Breast epithelium (tissue), 4 donors: ENCODE measurements around the gene CNST. TPM values are rescaled to one million over a fixed set of nuclear protein-coding genes. Genes with fewer than 3 reads are reported as not detected.

Experiments used
- DNase-seq, 2 donors: peaks; one replicate each; pipeline ENCODE4 v3.0.0-alpha.2; 2019; ENCODE audit warnings: low spot score in 2 of 2
- H3K27ac ChIP-seq, 2 donors: fragments of 200-600 bp; sonication (generic) in 1 of 2; one replicate each; pipeline ENCODE4 v1.5.1; 2016 to 2019; ENCODE audit warnings: mild to moderate bottlenecking in 1 of 2
- H3K27me3 ChIP-seq, 2 donors: fragments of 200-600 bp; sonication (generic) in 1 of 2; one replicate each; pipeline versions ENCODE4 v1.5.1 to v1.6.0; 2017 to 2019; ENCODE audit warnings: control low read depth in 1 of 2, mild to moderate bottlenecking in 1 of 2
- H3K36me3 ChIP-seq: fragments of 200-600 bp; one replicate; pipeline ENCODE4 v1.5.1; 2019
- H3K4me1 ChIP-seq, 2 donors: fragments of 200-600 bp; sonication (generic); one replicate each; pipeline ENCODE4 v1.5.1; 2016 to 2019; ENCODE audit warnings: control low read depth in 1 of 2
- H3K4me3 ChIP-seq, 3 donors: fragments of 200-600 bp; sonication (generic); 1 replicate in 2 of 3; 2 replicates in 1 of 3; pipeline ENCODE4 v1.5.1; 2016 to 2019; ENCODE audit warnings: mild to moderate bottlenecking in 3 of 3, moderate library complexity in 2 of 3
- H3K9me3 ChIP-seq, 2 donors: fragments of 200-600 bp; sonication (generic) in 1 of 2; one replicate each; pipeline ENCODE4 v1.5.1; 2016 to 2019; ENCODE audit warnings: control low read depth in 1 of 2
- CTCF ChIP-seq, 3 donors: fragments of 450-650 bp; IDR thresholded peaks; one replicate each; pipeline ENCODE4 v1.5.1; 2016 to 2017; ENCODE audit warnings: antibody characterized with exemption in 3 of 3, mild to moderate bottlenecking in 3 of 3, moderate library complexity in 3 of 3
- POLR2A ChIP-seq: fragments of 450-650 bp; IDR thresholded peaks from one replicate; pipeline ENCODE4 v1.6.1; 2016; ENCODE audit warnings: antibody characterized with exemption, mild to moderate bottlenecking, moderate library complexity
- POLR2AphosphoS5 ChIP-seq, 3 donors: sonication (generic); formaldehyde crosslinking; IDR thresholded peaks; one replicate each; pipeline ENCODE4 v1.6.1; 2017; ENCODE audit warnings: antibody characterized with exemption in 3 of 3
- intact Hi-C: fragments of 100-400 bp; cut with DNase I; formaldehyde crosslinking; loops from one replicate; pipeline ENCODE4 v1.15.1; 2023; ENCODE audit warnings: low total_unique reads
- total RNA-seq, 3 donors: library from RNA; depleted of rRNA; stranded (reverse); fragments of >200 nt; gene quantifications; one replicate each; pipeline ENCODE4 v1.1.0, GENCODE V29; 2016

Gene CNST
- total RNA-seq, 3 donors from 2014 or later, result 25.9 to 30.9 (median 26.4) TPM

DNA sequence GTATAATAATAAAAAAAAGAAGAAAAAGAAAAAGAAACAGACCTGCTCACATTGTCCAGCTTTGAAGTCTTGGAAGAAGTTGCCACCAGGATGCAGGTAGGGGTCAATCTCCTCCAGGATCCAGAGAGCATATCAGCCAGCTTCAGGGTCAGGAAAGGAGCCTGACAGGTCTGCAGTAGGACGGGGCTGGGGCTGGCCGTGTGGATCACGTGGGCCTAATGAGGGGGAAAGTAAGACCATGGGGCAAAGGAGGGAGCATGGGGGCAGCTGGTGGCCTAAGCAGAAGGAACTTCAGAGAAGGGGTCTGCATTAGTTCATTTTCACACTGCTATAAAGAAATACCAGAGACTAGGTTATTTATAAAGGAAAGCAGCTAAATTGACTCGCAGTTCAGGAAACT, 39.9 kb upstream of the CNST start:
- Histone ChIP-seq H3K27ac (no peak overlapping the region), H3K36me3 (no peaks in the 10 kb centered on the region), H3K4me1 (no peaks in the 10 kb centered on the region), H3K9me3 (peaks cover 9 to 10% of the 10 kb centered on the region in 2 donors), H3K27me3 (no peaks in the 10 kb centered on the region), H3K4me3 (no peak overlapping the region)
- no peak for TF ChIP-seq CTCF (IDR thresholded peaks at IDR 0.05)
- TF ChIP-seq POLR2AphosphoS5 (IDR thresholded peaks at IDR 0.05), result no peak
- no peak for TF ChIP-seq POLR2A
- intact Hi-C loops, result no loop called here
- DNase-seq, result no peak

DNA sequence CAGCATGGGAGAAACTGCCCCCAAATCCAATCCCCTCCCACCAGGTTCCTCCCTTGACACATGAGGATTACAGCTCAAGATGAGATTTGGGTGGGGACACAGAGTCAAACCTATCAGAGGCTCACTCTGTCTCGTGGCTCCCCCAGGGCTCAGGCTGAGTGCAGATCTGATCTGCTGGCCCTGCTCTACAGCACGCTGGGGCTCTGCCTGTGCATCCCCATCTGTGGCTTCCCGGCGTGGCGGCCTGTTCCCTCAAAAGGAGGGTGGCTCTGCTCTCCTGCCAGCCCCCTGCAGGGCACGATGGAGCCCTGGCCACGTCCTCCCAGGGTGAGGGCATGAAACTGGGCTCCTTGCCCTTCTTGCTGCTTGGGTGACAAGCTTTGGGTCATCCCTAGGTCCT, 39.3 kb upstream of the CNST start:
- Histone ChIP-seq H3K36me3 (no peaks in the 10 kb centered on the region), H3K4me3 (no peak overlapping the region), H3K4me1 (no peaks in the 10 kb centered on the region), H3K27me3 (no peaks in the 10 kb centered on the region), H3K9me3 (peaks cover 9 to 10% of the 10 kb centered on the region in 2 donors), H3K27ac (no peak overlapping the region)
- intact Hi-C loops, result no loop called here
- TF ChIP-seq CTCF (IDR thresholded peaks at IDR 0.05) (no peak), POLR2AphosphoS5 (IDR thresholded peaks at IDR 0.05) (no peak), POLR2A (no peak)
- no peak for DNase-seq

DNA sequence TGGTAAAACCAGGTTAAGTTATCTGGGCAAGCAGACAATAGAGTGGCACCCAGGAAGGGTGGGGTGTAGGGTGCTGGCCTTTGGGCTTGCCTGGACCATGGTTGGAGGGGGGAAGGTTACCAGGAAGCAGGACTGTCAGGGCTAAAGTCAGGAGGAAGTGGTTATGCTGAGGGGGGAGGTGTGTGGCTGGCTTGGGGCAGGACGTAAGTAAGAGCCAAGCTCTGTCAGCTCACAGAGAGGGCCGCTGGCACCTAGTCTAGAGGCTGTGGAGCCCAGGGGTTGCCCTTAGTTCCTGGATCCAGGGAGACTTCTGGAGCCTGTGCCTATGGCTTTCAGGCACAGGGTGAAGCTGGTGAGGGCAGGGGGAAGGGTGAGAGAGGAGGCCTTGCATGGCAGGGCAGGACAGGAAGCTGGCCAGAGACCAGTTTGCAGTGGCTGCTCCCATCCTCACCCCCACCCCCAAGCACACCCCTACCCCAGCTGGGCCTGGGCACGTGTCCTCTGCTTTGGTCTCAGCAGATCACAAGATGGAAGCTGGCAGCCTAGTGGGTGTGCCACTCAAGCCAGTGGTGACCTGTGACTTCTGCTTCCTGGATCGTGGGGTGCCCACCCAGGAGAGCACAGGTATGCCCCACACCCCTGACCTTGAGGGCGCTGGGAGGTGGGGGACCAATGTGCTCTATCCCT, 38.7 kb upstream of the CNST start:
- no peak for DNase-seq
- Histone ChIP-seq H3K4me3 (no peak overlapping the region), H3K36me3 (no peaks in the 10 kb centered on the region), H3K27me3 (no peaks in the 10 kb centered on the region), H3K4me1 (no peaks in the 10 kb centered on the region), H3K9me3 (peaks cover 9 to 10% of the 10 kb centered on the region in 2 donors), H3K27ac (no peak overlapping the region)
- TF ChIP-seq POLR2AphosphoS5 (IDR thresholded peaks at IDR 0.05) (no peak), POLR2A (no peak), CTCF (IDR thresholded peaks at IDR 0.05) (no peak)
- intact Hi-C loops, result no loop called here

DNA sequence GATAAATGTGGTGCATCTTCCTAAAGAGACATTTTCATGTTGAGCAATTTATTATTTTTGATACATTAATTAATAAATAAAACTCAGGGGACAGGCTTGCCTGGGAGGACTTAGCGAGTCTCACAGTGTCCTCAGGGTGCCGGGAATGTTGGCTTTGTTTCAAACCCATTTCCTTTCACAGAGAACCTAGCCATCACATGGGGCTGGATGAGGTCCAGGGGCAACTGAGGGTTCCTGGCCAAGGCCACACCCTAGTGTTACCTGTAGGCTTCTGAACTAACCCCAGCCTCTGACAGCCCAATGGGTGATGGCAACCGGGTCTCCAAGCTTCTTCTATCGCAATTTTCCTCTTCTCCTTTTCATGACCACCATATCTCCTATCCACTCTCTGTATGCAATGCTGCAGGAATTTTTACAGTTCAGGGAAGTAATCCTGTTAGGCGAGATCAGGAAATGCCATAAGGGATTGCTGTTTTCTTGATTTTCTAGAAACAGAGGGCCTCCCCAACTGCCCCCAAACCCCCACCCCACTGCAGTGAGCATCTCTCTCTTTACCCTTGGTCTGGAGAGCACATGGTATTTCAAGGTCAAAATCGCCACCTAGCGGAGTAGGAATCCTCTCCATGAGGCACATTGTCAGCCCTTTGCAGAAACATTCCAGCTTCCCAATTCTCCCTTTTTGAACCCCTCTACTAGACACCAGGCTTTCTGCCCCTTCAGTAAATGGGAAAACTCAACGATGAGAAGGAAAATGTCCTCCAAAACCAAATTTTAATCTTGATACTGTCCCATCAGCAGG, 37.1 kb upstream of the CNST start:
- Histone ChIP-seq H3K4me3 (no peak overlapping the region), H3K27me3 (no peaks in the 10 kb centered on the region), H3K36me3 (no peaks in the 10 kb centered on the region), H3K4me1 (no peaks in the 10 kb centered on the region), H3K9me3 (peaks cover 9 to 10% of the 10 kb centered on the region in 2 donors), H3K27ac (no peak overlapping the region)
- TF ChIP-seq POLR2A, result no peak
- TF ChIP-seq POLR2AphosphoS5 (IDR thresholded peaks at IDR 0.05), result no peak
- TF ChIP-seq CTCF (IDR thresholded peaks at IDR 0.05), result no peak
- intact Hi-C loops, result no loop called here
- DNase-seq, result no peak

- H3K4me1 ChIP-seq, result no peaks in the 10 kb centered on the region
- intact Hi-C loops, result no loop called here
- no peak overlapping the region for H3K4me3 ChIP-seq
- H3K27me3 ChIP-seq, result no peaks in the 10 kb centered on the region
- DNase-seq, result no peak
- H3K36me3 ChIP-seq, result no peaks in the 10 kb centered on the region
- no peak for TF ChIP-seq POLR2A
- TF ChIP-seq CTCF (IDR thresholded peaks at IDR 0.05), result no peak
- TF ChIP-seq POLR2AphosphoS5 (IDR thresholded peaks at IDR 0.05), result no peak
- H3K27ac ChIP-seq, result no peak overlapping the region
- peaks cover 9 to 10% of the 10 kb centered on the region in 2 donors for H3K9me3 ChIP-seq
Observed at GRCh38 chr1:246530482-246530881, 35.8 kb upstream of the CNST start.
